NCI-H187 treated with DMSO at 0.1 percent for 48 hours (cell line): ENCODE data around the gene HS3ST5.
"Not testable (repeated sequence)": the region's sequence is repeated elsewhere in the genome, so short reads cannot be mapped to it uniquely, and the experiment has no call there.

ENCODE experiments used
- DNase-seq: peaks from one replicate; lab custom pipeline; 2025; lab: John Stamatoyannopoulos, UW

Gene HS3ST5

GRCh38 chr6:114151064-114151690 is 191.6 kb downstream of the HS3ST5 start:
- no peak for DNase-seq

- not testable (repeated sequence) for DNase-seq
Measured at GRCh38 chr6:114149182-114149581, 193.6 kb downstream of the HS3ST5 start.

GRCh38 chr6:114144887-114145851 is 197.7 kb downstream of the HS3ST5 start:
- DNase-seq, result no peak

GRCh38 chr6:114142258-114142657 is 200.6 kb downstream of the HS3ST5 start:
- no peak for DNase-seq

- no peak for DNase-seq
Measured at GRCh38 chr6:114140416-114140815, 202.4 kb downstream of the HS3ST5 start.

GRCh38 chr6:114138577-114139248 is 204.1 kb downstream of the HS3ST5 start:
- DNase-seq, result no peak

- DNase-seq, result no peak
Measured at GRCh38 chr6:114135363-114135971, 207.4 kb downstream of the HS3ST5 start.

- DNase-seq, result no peak
Measured at GRCh38 chr6:114133816-114134215, 209.0 kb downstream of the HS3ST5 start.

GRCh38 chr6:114131945-114132344 is 210.9 kb downstream of the HS3ST5 start:
- no peak for DNase-seq

- DNase-seq, result no peak
Measured at GRCh38 chr6:114125576-114125975, 217.2 kb downstream of the HS3ST5 start.

- DNase-seq, result no peak
Measured at GRCh38 chr6:114121913-114122662, 220.7 kb downstream of the HS3ST5 start.

GRCh38 chr6:114119056-114119455 is 223.8 kb downstream of the HS3ST5 start:
- no peak for DNase-seq

GRCh38 chr6:114115652-114116051 is 227.2 kb downstream of the HS3ST5 start:
- no peak for DNase-seq

- DNase-seq, result no peak
Measured at GRCh38 chr6:114108119-114109002, 234.5 kb downstream of the HS3ST5 start.

GRCh38 chr6:114106020-114106419 is 236.8 kb downstream of the HS3ST5 start:
- DNase-seq, result no peak

- no peak for DNase-seq
Measured at GRCh38 chr6:114101255-114101654, 241.6 kb downstream of the HS3ST5 start.

GRCh38 chr6:114100215-114100994 is 242.4 kb downstream of the HS3ST5 start:
- no peak for DNase-seq

- peak; percentile 3 for DNase-seq
Measured at GRCh38 chr6:114096561-114097172, 246.2 kb downstream of the HS3ST5 start.

- no peak for DNase-seq
Measured at GRCh38 chr6:114092943-114093342, 249.9 kb downstream of the HS3ST5 start.
